ENCODE measurements around the gene KLHL6.
"Not testable (repeated sequence)": the region's sequence is repeated elsewhere in the genome, so short reads cannot be mapped to it uniquely, and the experiment has no call there.

KLHL6 gene

DNA sequence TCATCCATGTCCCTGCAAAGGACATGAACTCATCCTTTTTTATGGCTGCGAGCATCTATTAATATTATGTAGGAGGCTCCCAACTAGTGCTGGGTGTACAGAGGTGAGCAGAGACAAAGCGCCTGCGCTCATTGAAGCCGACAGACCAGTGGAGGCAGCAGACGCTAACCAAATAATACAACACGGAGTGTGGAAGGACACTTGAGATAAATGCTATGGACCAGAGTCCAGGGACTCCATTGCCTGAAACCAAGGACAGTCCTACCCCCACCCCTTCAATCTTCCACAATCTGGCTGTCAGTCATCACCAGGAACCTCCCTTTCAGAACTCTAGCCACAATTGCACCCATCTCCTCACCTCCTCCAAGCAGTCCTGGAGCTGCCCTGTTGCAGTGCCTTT, 41.5 kb downstream of the KLHL6 start:
- no peak overlapping the region for H3K27ac ChIP-seq
- TF ChIP-seq ZFX (IDR thresholded peaks at IDR 0.05; ENCODE audit: borderline replicate concordance): no peak
- TF ChIP-seq, protein P1, sequence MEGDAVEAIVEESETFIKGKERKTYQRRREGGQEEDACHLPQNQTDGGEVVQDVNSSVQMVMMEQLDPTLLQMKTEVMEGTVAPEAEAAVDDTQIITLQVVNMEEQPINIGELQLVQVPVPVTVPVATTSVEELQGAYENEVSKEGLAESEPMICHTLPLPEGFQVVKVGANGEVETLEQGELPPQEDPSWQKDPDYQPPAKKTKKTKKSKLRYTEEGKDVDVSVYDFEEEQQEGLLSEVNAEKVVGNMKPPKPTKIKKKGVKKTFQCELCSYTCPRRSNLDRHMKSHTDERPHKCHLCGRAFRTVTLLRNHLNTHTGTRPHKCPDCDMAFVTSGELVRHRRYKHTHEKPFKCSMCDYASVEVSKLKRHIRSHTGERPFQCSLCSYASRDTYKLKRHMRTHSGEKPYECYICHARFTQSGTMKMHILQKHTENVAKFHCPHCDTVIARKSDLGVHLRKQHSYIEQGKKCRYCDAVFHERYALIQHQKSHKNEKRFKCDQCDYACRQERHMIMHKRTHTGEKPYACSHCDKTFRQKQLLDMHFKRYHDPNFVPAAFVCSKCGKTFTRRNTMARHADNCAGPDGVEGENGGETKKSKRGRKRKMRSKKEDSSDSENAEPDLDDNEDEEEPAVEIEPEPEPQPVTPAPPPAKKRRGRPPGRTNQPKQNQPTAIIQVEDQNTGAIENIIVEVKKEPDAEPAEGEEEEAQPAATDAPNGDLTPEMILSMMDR (IDR thresholded peaks at IDR 0.05): no peak

DNA sequence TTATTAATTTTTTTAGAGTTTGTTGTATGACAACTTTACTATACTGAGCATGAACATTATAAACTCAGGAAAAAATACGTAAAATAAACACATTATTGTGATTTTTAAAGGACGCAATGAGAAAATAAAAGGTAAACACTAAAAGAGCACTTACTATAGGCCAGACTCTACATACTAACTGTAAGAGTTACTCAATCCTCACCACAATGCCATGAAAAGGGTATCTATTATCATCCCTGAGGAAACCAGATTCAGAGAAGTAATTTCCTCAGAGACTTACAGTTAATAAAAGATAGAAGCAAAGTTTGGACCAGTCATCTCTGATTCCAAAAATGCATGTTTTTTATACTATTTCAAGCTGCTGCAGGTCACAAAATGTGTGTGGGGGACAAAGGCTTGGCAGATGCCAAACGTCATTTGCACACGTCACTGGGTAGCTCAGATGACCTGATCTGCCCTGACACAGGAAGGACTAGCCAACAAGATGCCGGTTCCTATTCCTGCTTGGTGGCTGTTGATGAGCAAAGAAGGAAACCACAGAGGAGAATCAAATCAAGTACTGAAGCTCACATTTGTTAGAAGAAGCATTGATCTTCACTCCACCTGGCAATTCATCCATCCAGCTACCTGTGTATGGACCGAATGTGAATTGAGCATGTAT, 42.3 kb downstream of the KLHL6 start:
- H3K27ac ChIP-seq: no peak overlapping the region
- no peak for TF ChIP-seq ZFX (IDR thresholded peaks at IDR 0.05; ENCODE audit: borderline replicate concordance)
- TF ChIP-seq, protein P1 (IDR thresholded peaks at IDR 0.05): no peak

DNA sequence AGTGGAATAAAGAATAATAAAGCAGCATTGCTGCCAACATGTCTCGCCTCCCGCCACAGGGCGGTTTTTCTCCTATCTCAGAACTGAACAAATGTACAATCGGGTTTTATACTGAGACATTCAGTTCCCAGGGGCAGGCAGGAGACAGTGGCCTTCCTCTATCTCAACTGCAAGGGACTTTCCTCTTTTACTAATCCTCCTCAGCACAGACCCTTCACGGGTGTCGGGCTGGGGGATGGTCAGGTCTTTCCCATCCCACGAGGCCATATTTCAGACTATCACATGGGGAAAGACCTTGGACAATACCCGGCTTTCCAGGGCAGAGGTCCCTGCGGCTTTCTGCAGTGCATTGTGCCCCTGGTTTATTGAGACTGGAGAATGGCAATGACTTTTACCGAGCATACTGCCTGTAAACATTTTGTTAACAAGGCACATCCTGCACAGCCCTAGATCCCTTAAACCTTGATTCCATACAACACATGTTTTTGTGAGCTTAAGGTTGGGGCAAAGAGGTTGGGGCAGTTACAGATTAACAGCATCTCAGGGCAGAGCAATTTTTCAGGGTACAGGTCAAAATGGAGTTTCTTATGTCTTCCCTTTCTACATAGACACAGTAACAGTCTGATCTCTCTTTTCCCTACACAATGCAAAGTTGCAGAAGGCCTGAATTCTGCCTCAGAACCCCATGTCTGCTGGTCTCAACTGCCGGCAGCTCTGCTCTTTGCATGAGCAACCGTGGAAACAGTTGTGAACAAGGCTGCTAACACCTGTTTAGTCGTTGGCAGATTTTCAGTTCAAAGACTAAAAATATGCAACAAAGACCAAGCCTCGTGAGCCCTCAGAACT, 44.0 kb downstream of the KLHL6 start:
- not testable (repeated sequence) for H3K27ac ChIP-seq

DNA sequence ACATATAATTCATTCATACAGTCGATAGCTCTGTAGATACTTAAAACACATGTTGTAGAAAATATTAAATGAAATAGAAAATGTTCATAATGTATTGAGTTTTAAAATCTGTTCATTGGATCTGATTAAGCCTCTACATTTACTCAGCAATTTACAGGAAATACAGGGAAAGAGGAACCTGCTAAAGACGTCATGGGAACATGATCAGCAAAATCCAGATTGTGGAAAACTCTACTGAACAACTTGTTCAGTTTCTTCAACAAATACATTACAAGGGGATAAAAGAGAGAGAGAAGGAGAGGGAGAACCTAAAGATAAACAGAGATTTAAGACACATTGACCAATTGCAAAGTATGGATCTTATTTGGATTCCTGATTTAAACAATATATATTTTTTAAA, 46.7 kb downstream of the KLHL6 start:
- no peak overlapping the region for H3K27ac ChIP-seq

DNA sequence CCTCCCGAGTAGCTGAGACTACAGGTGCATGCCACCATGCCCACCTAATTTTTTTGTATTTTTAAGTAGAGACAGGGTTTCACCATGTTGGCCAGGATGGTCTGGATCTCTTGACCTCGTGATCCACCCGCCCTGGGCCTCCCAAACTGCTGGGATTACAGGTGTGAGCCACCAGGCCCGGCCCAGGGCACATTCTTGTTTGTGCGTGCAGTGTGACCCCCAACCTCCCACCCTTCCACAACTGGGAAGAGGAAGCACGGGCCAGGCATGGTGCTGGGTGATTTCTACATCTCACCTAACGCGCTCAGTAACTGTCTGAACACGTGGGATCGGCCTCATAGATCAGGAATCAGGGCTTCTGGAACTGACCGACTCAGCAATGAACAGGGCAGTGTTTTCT, 48.0 kb downstream of the KLHL6 start:
- TF ChIP-seq ZFX (IDR thresholded peaks at IDR 0.05; ENCODE audit: borderline replicate concordance): no peak
- TF ChIP-seq, protein P1 (IDR thresholded peaks at IDR 0.05): no peak

More for the DNA sequence above, 46.7 kb downstream of the KLHL6 start:
- TF ChIP-seq, protein P1 (IDR thresholded peaks at IDR 0.05): no peak
- TF ChIP-seq ZFX (IDR thresholded peaks at IDR 0.05; ENCODE audit: borderline replicate concordance): no peak

DNA sequence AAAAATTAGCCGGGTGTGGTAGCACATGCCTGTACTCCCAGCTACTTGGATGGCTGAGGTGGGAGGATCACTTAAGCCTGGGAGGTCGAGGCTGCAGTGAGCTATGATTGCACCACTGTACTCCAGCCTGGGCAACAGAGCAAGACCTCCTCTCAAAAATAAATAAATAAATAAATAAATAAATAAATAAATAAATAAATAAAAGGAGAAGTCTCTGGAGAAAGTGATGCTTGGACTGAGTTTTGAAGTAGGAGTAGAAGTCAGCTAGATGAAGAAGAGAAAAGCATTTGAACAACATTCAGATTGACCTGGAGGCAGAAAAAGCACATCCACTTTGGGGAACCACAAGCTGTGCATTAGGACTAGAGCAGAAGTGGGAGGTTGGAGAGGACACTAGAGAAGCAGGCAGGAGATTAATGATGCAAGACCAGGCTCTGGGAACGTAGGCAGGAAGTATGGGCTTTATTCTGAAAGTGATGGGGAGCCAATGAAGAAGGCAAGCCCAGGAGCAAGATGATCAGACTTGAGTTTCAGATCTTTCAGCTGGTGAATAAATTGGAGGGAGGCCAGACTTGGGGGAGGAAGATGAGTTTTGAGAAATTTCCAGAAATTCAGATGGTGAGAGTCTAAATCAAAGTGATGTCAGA, 48.7 kb downstream of the KLHL6 start:
- TF ChIP-seq, protein P1 (IDR thresholded peaks at IDR 0.05): no peak
- TF ChIP-seq ZFX (IDR thresholded peaks at IDR 0.05; ENCODE audit: borderline replicate concordance): no peak
- no peak overlapping the region for H3K27ac ChIP-seq

More for the DNA sequence above, 48.0 kb downstream of the KLHL6 start:
- H3K27ac ChIP-seq: no peak overlapping the region

DNA sequence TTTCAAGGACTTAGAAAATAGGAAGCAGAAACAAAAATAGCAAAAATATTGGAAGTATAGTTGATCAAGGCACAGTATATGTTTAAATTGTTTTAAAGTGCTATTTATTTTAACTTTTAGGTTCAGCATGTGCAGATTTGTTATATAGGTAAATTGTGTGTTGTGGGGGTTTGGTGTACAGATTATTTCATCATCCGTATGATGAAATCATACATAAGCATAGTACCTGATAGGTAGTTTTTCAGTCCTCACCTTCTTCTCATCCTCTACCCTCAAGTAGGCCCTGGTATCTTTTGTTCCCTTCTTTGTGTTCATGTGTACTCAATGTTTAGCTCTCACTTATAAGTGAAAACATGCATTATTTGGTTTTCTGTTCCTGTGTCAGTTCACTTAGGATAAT, 50.9 kb downstream of the KLHL6 start:
- H3K27ac ChIP-seq: no peak overlapping the region
- no peak for TF ChIP-seq ZFX (IDR thresholded peaks at IDR 0.05; ENCODE audit: borderline replicate concordance)
- TF ChIP-seq, protein P1 (IDR thresholded peaks at IDR 0.05): no peak
